GM21619 (cell line): Measurements from ENCODE around the gene CLPTM1L.
"Not testable (repeated sequence)": the region's sequence is repeated elsewhere in the genome, so short reads cannot be mapped to it uniquely, and the experiment has no call there.

Experiments
- ATAC-seq: cut with Tn5 transposase; IDR thresholded peaks from one replicate; pipeline ENCODE4 v1.9.1; 2021; ENCODE audit not compliant: unreplicated experiment

Gene CLPTM1L

DNA sequence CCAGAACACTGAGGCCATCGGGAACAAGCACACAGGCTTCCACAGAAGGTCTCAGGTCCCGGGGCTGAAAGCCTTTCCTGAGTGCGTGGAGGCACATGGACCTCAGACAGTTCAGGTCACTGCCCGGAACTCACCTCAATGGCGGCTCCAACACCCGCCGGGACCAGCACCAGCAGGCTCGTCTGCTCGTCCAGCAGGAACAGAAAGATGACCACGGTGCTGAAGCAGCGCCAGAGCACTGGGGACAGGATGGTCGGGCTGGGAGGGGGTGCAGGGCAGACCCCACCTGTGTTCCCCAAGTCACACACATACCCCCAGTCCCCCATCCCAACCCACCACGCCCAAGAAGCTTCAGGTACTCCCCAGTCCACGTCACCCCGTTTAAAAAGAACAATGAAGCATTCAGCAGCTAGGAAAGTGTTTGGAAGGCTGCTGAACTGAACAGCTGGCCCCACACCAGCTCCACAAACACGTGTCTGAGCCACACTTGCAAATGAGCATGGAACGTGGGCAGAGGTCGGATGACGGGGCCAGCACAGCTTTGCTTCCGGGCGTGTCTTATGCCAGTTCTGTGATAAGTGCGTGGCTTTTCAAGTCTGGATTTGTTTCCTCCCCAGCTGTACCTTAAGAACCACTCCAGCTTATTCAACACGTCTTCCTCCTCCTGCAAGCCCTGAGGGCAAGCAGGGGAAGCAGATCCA, 14.6 kb downstream of the CLPTM1L start:
- no peak for ATAC-seq

- ATAC-seq, result no peak
Observed at GRCh38 chr5:1329111-1329579, 15.8 kb downstream of the CLPTM1L start.

DNA sequence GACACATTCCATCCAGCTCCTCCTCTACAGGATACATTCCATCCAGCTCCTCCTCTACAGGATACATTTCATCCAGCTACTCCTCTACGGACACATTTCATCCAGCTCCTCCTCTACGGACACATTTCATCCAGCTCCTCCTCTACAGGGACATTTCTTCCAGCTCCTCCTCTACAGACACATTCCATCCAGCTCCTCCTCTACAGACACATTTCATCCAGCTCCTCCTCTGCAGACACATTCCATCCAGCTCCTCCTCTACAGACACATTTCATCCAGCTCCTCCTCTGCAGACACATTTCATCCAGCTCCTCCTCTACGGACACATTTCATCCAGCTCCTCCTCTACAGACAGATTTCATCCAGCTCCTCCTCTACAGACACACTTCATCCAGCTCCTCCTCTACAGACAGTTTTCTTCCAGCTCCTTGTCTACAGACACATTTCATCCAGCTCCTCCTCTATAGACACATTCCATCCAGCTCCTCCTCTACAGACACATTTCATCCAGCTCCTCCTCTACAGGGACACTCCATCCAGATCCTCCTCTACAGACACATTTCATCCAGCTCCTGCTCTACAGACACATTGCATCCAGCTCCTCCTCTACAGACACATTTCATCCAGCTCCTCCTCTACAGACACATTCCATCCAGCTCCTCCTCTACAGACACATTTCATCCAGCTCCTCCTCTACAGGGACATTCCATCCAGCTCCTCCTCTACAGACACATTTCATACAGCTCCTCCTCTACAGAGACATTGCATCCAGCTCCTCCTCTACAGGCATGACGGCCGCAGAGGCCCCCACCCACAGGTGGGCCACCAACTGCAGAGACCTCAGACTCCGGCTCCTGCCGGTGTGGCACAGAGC, 16.4 kb downstream of the CLPTM1L start:
- ATAC-seq, result not testable (repeated sequence)

- ATAC-seq, result not testable (repeated sequence)
Observed at GRCh38 chr5:1326901-1327756, 17.8 kb downstream of the CLPTM1L start.

GRCh38 chr5:1326532-1326875, 18.4 kb downstream of the CLPTM1L start:
- ATAC-seq, result not testable (repeated sequence)

- ATAC-seq, result no peak
Observed at GRCh38 chr5:1325870-1326531, 18.9 kb downstream of the CLPTM1L start.

DNA sequence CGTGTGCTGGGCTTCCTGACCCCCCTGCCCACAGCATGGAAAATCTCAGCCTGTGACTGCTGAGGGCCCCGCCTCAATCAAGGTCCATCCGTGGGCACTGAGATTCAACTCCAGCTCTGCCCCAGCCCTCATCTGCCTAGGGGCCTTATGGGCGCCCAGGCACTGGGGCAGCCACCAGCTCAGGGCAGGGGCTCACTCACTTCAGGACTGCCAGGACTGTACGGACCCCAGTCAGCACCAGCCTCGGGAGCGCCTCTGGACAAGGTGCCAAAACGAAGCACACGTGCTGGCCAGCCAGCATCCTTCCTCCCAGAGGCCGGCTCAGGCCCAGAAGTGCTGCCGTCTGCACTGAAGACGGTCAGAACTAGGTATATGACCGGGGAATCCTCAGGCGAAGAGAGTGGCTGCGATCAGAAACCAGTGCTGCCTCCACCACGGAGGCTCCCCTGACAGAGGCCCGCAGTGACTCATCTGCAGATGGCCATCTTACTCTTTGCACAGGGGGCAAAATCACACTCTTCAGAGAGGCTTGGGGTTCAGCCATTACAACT, 19.6 kb downstream of the CLPTM1L start:
- no peak for ATAC-seq

GRCh38 chr5:1324719-1325190, 20.1 kb downstream of the CLPTM1L start:
- ATAC-seq, result no peak

DNA sequence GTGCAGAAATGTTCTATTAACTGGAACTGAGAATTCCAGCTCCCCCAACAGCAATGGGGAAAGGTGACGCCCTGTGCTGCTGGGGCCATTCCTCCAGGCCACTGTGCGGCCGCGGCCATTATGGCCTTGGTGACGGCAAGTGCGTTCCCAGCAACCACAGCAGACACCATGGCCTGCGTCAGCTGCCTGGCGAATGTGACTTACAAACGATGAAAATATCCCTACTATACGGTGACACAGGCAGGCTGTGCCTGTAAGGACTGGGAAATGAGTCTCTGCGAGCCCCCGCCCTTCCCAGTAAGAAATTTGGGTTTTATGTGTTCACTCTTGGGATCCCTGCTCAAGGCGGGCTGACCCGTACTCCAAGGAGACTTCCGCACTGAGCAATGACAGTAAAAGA, 20.6 kb downstream of the CLPTM1L start:
- ATAC-seq, result no peak

- ATAC-seq, result no peak
Observed at GRCh38 chr5:1323803-1324173, 21.1 kb downstream of the CLPTM1L start.

DNA sequence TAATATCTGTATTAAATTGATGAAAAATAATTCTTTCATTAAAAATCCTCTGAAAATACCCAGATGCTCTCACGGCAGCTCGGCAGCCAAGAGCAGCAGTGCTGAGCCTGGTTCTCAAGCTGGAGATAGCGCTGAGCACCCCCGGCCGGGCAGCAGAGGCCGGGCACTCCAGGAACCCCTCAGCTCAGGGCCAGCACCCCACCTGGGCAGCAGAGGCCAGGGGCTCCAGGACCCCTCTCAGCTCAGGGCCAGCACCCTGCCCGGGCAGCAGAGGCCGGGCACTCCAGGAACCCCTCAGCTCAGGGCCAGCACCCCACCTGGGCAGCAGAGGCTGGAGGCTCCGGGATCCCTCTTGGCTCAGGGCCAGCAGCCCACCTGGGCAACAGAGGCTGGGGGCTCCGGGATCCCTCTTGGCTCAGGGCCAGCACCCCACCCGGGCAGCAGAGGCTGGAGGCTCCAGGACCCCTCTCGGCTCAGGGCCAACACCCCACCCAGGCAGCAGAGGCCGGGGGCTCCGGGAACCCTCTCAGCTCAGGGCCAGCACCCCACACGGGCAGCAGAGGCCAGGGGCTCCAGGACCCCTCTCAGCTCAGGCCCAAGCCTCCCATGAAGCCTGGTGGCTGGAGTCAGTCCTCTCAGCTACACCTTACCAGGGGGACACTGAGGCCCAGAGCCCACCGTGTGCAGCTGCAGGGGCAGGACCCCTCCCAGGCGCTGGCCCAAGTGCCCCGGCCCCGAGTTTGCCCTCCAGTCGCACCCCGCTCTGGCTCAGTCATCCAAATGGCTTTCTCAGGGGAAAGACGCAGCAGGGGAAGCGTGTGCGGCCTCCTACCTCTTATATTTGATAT, 21.7 kb downstream of the CLPTM1L start:
- ATAC-seq, result no peak

DNA sequence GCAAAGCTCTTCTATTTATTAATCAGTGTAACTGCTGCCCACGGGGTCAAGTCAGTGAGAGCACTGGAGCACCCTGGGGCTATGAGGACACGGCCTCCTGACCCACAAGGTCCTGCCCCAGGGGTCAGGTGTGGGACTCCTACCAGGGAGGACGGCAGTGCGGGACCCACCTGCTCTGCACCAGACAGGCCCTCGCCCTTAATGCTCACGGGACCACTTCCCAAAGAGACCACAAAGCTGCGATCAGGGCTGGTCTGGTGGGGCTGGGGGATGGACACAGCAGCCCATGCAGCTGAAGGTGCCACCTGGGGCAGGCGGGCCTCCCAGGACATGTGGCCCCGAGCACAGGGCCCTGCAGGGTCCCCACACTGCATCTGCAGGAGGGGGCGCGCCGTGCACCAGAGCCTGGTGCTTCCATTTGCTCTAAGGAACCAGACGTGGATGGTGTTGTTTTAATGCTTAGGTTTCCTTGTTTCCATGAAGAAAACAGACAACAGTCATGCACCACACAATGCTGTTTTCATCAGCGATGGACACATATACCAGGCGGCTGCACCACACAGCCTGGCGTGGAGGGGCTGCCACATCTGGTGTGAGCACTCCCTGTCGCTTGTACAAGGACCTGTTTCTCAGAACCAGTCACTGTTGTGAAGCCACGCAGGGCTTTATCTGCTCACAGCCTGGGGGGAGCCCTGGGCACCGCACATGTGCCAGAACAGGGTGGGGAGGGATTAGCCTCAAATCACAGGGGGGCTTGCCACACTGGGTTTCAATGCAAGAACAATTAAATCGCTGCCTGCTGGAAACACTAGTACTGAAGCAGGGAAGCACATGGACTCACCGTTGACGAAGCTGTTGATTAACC, 22.6 kb downstream of the CLPTM1L start:
- ATAC-seq, result no peak

DNA sequence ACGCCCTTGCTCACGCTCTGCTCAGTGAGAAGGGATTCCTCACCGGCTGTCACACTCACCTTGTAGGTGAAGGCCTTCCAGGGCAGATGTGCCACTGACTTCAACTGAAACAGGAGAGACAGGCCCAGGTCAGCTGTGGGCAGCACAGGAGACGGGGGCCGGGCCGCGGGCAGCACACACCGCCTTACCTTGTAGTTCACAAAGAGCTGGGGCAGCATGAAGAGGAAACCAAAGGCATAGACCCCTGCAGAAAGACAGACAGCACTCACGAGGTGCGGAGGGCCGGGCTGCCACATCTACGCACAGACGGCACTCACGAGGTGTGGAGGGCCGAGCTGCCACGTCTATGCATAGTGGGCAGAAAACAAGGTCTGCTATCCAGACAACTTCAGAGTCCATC, 23.3 kb downstream of the CLPTM1L start:
- ATAC-seq, result no peak

DNA sequence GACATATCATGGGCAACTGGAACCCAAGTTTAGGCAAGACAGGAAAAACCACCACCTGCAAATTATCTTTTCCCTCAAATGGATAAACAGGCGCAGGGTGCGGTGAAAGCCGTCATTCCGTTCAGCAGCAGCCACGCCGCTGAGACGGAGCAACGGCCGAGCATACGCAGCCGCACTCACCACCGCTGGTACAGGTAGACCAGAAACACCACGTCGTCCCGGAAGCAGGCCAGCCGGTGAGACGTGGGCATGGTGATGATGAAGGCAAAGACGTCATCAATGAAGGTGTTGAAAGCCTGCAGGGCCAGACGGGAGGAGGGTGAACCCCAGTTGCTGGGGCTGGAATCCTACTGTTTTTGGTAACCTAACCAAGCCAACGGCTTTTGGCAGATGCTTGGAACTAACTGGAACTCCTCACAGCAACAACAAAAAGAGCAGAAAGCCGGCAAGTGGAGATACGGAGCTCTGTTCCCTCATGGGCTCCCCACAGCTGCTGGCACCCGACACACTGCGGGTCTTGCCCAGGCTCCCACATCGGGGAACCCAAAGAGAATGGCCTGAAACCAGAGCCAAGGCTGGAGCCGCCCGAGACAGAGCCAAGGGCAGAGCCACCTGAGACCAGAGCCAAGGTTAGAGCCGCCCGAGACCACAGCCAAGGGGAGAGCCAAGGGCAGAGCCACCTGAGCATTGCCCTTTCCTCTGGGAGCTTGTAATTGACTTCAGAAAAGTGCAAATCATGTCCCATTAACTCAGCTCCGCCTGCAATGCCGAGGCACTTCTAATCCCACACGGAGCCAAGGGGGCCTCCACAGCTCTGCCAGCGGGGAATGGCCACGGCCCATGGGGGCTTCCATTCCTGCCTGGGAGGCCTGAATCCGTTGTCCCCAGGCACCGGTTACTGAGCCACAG, 24.2 kb downstream of the CLPTM1L start:
- no peak for ATAC-seq

DNA sequence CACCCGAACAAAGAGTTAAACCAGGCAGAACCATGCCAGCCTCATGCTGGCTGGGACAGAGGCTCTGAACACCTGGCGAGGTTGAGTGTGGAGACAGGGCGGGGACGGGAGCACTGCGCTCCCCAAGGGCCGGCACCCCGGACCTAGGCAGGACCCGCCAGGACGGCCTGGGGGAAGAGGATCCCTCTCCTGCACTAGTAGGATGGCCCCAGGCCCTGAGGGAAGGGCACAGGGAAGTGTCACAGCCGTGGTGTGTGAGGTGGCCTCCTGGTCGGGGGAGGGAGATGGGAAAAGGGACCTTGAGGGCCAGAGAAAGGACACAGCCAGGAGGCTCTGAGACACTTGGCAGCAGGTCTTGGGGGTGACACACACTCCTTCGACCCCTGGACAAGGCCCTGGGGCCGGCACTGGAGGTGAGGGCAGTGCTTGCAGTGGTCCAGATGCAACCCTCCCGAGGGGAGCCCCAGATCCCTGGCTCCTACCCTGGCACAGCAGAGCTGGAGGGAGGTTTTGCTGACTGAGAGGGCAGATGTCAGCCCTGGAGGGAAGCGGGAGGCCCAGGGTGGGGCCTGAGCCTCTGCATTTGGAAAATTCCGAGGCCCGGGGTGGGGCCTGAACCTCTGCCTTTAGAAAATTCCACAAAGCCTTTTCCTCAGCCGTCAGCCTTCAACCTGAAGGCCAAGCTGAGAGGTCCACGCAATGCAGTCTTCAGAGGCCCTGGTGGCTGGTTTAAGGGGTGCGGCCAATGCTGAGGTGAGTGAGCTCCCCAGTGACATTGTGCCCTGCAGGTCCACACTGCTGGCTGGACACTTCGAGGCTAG, 25.3 kb downstream of the CLPTM1L start:
- no peak for ATAC-seq

DNA sequence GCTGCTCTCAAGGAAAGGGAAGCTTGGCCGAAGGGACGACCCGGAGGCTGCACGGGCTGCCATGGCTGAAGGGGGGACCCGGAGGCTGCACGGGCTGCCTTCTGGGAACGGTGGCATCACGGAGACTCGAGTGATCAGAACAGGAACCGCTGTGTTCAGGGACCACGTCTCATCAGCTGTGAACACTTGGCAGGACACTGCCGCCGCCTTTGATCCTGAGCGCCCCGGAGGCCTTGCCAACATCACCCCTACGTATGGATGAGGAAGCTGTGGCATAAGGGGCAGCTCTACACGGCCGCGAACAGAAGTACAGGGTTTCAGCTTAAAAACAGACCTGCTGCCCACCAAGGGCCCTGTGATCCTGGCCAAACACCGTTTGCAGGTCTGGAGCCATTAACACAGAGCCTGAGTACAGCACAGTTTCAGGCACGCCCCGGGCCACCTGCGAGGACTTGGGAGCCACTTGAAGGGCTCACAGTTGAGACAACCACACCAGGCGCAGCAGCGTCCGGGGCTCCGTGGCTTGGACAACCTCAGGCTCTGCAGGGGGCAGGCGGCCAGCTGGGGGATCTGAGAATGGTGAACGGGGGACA, 26.1 kb downstream of the CLPTM1L start:
- ATAC-seq, result no peak
